Hematopoietic multipotent progenitor cell treated with erythropoietin and hydrocortisone succinate and interleukin-3 and kit ligand, for 4 days (in vitro differentiated cells): Measurements from ENCODE around the gene MPHOSPH8.
"Not testable (repeated sequence)": the region's sequence is repeated elsewhere in the genome, so short reads cannot be mapped to it uniquely, and the experiment has no call there.

Experiments used
- DNase-seq: peaks from one replicate; pipeline ENCODE4 v3.0.0-alpha.2; 2015

The MPHOSPH8 gene

DNA sequence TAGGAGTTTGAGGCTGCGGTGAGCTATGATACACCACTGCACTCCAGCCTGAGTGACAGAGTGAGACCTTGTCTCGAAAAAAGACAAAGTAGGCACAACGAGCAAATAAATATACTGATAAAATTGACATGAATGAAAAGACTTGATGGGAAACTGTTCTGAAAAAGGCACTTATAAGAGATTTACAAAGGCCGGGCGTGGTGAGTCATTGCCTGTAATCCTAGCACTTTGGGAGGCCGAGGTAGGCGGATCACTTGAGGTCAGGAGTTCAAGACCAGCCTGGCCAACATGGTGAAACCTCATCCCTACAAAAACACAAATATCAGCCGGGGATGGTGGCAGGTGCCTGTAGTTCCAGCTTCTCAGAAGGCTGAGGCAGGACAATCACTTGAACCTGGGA lies 58.0 kb downstream of the MPHOSPH8 start:
- not testable (repeated sequence) for DNase-seq

DNA sequence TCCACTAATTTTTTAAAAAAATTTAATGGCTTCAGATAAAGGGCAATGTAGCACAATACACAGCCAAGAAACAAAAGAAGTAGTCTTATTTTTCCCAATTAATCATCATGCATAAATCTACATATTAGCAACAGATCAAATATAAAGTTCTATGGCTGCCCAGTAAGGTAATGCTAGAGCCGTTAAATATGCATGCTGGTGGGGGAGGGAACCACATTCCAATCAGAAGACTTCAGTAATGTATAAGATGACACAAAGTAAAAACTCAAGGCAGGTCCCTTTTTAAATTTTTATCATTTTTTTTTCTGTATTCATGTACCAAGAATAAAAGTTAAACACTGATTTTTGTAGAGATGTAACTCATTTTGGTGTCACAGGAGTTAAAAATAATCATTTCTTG lies 62.0 kb downstream of the MPHOSPH8 start:
- no peak for DNase-seq

DNA sequence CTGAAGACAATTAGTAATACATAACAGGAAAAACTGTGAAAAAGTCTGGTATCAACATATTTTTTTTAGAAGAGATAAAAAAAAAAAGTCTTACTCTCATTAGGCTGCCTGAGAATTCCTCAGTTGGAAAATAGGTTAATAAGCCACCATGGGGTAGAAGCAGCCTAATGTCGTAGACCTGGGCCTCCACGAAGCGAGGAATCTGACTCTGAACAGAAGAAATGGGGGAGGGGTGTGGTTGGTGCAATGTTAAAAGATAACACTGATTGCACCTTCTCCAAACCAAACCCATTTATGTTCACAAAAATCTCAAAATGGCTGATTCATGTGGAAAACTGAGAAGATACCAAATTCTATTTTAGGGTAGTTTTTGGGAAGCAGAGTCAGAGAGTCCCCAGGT lies 62.4 kb downstream of the MPHOSPH8 start:
- DNase-seq = peak; percentile 19

DNA sequence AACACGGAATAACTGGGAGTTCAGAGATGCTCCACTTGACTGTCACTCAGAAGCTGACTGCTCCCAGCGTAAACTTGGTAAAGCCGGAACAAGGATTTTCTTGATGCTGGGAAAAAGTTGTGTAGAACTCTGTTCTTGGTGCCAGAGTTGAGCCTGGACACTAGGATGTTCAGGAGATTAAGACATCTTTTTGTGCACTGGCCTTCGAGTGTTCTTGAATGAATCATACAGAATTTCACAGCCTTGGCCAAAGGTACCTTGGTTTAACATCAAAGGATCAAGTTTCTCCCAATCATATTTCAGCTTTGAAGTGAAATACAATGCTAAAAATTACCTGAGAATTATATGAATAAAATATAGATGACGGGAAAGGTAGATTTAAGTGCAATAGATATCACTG lies 67.5 kb downstream of the MPHOSPH8 start:
- not testable (repeated sequence) for DNase-seq

DNA sequence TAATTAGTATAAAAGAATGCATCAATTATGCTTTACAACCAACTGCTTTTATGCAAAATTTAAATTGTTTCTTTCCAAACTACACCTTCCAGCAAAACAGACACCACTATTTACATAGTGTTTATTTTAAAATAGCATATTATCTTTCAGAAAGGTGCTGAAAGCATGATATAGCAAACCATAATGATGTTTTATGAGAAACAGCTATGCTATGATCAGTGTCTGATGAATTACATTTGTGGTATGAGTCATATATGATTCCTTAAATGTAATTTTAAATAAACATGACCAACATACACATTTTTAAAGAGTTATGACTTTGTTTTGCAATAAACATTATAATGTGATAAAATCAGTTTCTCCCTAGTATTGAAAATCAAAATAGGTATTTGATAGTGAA lies 68.2 kb downstream of the MPHOSPH8 start:
- not testable (repeated sequence) for DNase-seq

DNA sequence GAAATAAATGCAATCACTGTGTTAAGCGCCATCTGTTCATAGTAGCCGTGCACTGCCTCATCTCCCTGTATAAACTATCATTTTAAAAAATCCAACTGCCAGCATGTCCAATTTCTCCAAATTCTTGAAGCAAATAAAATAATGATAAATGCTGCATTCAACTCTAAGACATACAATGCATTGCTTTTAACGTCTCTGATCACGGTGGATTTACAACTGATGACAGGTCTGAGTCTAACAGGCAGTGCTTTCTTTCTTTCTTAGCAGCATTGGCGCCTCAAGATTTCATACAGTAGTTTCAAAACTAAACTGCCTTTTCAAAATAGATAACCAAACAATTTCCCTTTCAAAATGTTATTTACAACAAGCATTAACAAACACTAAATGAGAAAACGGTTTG lies 70.8 kb downstream of the MPHOSPH8 start:
- DNase-seq = not testable (repeated sequence)

DNA sequence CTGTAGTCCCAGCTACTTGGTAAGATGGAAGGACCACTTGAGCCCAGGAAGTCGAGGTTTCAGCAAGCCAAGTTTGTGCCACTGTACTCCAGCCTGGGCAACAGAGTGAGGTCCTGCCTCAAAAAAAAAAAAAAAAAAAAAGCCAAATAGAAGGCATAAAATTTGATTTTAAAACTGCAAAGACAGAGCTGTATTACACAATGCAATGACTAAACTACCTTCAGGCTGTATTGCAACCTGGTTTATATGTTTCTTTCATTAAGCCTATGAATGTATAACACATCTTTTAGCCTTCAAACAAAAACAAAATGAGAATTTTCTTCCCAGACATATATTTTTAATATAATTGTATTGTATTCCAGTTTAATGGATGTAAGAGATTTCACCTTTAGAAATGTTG lies 75.6 kb downstream of the MPHOSPH8 start:
- not testable (repeated sequence) for DNase-seq

DNA sequence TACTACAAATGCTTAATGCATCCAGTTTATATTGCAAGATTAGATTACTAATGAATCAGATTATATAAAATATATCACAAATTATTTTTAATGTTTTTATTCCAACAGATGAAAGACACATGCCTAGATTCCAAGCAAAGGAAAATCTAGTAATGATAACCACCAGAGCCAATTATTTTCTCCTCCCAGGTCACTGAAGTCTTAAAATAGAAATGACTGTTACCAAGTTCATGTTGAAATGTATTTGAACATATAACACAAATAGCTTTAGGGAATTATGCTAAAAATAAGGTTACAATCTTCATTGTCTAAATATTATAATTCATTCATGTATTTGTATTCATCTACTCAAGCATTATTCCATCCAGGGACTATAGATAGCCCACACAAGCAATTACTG lies 76.3 kb downstream of the MPHOSPH8 start:
- DNase-seq = not testable (repeated sequence)

DNA sequence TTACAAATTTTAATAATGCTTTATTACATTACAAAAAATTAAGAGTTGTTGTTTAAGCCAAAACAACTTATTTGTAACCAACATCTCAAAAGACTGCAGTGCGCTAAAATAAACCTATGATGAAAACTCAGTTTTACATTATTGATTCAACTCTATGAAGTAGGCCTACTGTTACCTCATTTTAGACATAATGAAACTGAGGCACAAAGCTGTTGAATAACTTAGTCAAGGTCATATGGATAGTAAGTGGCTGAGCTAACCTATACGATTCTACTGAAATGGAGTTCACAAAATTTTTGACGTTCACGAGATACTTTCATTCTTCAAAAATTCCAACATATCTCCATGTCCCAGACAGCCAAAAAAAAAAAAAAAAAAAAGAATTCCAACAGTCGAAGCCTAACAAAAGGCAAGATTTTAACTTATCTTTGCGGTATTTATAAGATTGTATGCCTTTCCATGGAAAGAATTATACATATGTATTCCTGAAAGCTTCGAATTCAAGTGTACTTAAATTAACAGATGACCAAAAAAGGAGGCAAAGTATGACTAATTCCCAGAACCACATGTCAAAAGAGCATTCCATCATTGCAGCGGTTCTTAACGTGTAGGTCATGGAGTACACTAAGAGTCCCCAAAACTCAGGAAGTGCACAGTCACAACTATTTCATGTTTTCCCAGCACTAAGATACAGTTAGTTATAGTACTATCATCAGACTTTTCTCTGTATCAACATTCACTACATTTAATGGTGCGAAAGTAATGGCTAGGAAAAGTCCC lies 79.9 kb downstream of the MPHOSPH8 start:
- peak; percentile 31 for DNase-seq

DNA sequence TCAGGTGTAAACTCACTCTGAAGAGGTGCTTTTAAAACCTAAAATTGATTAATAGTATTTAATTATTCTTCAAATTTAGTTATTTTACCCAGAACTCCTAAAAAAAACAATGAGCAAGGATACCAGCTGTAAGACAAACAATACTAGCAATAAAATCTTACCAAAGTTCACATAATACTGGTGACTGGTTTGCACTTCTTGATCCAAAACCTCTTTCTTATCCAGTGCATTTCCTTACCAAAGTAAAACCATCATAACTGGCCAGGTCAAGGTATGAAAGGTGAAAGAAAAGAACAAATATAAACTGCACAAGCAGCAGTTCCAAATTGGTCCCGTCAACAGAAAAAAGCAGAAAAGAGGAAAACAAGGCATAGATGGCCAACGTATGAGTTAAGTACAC lies 86.6 kb downstream of the MPHOSPH8 start:
- no peak for DNase-seq
